ENCODE measurements around the gene SMC1A. TPM values are rescaled to one million over a fixed set of nuclear protein-coding genes. Genes with fewer than 3 reads are reported as not detected.

SMC1A gene
- total RNA-seq, 1 experiment from 2014 or later, result 88.3 TPM

DNA sequence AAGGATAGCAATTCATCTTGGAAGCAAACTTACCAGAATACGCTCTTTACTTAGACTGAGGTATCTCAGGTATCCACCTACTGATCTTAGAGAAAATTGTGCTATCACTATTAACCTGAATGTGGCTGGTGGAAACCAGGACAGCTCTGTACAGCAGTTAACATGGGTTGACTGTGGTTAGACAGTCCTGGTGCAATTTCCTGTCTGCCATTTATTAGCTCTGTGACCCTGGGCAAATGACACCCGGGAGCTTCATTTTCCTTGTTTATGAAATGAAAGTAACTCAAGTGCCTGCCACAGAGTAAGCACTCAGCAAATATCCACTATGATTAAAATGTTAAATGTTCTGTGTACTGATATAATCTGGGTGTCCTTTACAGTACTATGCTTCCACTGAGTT, 60.0 kb downstream of the SMC1A start:
- Histone ChIP-seq H3K36me3 (ENCODE audit: control insufficient read depth in 1 of 2, insufficient read depth in 2 of 2, low read length in 2 of 2) (no peaks in the 10 kb centered on the region), H4K20me1 (ENCODE audit: insufficient read depth) (no peaks in the 10 kb centered on the region), H3K4me2 (ENCODE audit: low read length) (no peak overlapping the region), H3K4me3 (replicated peaks in 1 of 2; ENCODE audit: low read depth in 1 of 2, low read length in 2 of 2) (no peak overlapping the region), H3K9ac (ENCODE audit: low read length) (no peak overlapping the region), H3K27me3 (ENCODE audit: insufficient read depth, low read length) (no peaks in the 10 kb centered on the region), H3K9me3 (ENCODE audit: control insufficient read depth in 1 of 2, insufficient read depth in 1 of 2, low read depth in 1 of 2, low read length in 2 of 2) (no peaks in the 10 kb centered on the region), H3K9me2 (ENCODE audit: insufficient read depth) (no peaks in the 10 kb centered on the region), H3K4me1 (ENCODE audit: control insufficient read depth in 1 of 2, insufficient read depth in 2 of 2, low read length in 2 of 2) (no peaks in the 10 kb centered on the region), H2AFZ (ENCODE audit: low read depth, low read length, poor library complexity, severe bottlenecking) (no peak overlapping the region), H3K27ac (ENCODE audit: low read depth, low read length) (no peak overlapping the region), H3K79me2 (ENCODE audit: insufficient read depth, low read length) (no peaks in the 10 kb centered on the region)
- RAD21 ChIA-PET (ENCODE audit: low non-redundant PET in 1 of 2, low total read pairs in 2 of 2, uncharacterized antibody in 2 of 2, unreplicated experiment in 2 of 2), result no interaction called here
- no TSS peak for BruUV-seq (replicated peaks)
- TF ChIP-seq ZFX (IDR thresholded peaks at IDR 0.05) (no peak), EGR1 (IDR thresholded peaks at IDR 0.05; ENCODE audit: low read depth) (no peak), TCF7L2 (IDR thresholded peaks at IDR 0.05; ENCODE audit: borderline replicate concordance, extremely low read depth, insufficient read depth, insufficient read length) (no peak), SP1 (IDR thresholded peaks at IDR 0.05; ENCODE audit: low read depth) (no peak), ELF1 (IDR thresholded peaks at IDR 0.05; ENCODE audit: borderline replicate concordance, low read depth) (no peak), RAD21 (IDR thresholded peaks at IDR 0.05; ENCODE audit: low read depth) (no peak), CBX3 (IDR thresholded peaks at IDR 0.05; ENCODE audit: low read depth) (no peak), CEBPB (IDR thresholded peaks at IDR 0.05; ENCODE audit: low read depth) (no peak), POLR2A (IDR thresholded peaks at IDR 0.05; ENCODE audit: borderline replicate concordance, extremely low read depth, insufficient read depth, insufficient read length) (no peak), POLR2AphosphoS5 (IDR thresholded peaks at IDR 0.05; ENCODE audit: low read depth, low read length) (no peak), EZH2 (IDR thresholded peaks at IDR 0.05) (no peak), JUND (IDR thresholded peaks at IDR 0.05) (no peak)
- TF ChIP-seq, protein P1, sequence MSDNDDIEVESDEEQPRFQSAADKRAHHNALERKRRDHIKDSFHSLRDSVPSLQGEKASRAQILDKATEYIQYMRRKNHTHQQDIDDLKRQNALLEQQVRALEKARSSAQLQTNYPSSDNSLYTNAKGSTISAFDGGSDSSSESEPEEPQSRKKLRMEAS (IDR thresholded peaks at IDR 0.05), result no peak
- CTCF ChIA-PET, result no interaction called here
- intact Hi-C loops (cut with micrococcal nuclease), result no loop called here
- POLR2A ChIA-PET, result no interaction called here
- ATAC-seq (no peak), DNase-seq (ENCODE audit: low read depth, low spot score) (no peak)

DNA sequence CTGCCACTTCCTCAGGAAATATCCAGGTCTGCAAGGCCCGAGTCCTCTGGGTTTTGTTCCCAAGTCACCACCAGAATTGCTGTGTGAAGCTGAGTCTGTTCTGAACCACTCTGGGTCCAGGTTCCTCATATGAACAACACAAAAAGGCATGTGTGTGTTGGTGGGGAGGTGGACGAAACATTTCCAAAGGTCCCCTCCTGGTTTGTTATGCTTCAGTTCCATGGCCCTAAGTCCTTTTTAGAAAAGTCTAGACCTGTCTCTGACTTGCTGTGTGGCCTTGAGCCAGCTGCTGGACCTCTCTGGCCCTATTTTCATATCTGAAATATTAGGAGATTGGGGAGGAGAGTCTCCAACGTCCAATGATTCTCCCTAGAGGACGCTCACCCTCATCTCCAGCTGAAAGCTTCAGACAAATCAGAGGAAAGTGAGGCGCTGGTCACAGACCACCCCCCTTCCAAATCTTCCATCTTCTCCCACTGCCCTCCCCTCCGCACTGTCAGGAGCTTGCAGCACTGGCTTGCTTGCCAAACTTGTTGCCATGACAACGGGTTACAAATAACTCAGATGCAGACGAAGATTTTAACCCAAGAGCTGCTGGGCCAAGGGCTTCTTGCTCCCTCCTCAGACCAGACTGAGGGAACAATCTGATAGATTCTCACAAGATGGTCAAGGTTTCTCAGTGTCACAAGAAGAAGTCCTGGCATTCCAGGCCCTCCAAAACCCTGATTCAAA, 64.5 kb downstream of the SMC1A start:
- no peak overlapping the region for H3K27ac ChIP-seq (ENCODE audit: low read depth, low read length)
- H3K79me2 ChIP-seq (ENCODE audit: insufficient read depth, low read length), result no peaks in the 10 kb centered on the region
- H3K27me3 ChIP-seq (ENCODE audit: insufficient read depth, low read length), result no peaks in the 10 kb centered on the region
- H3K4me3 ChIP-seq (replicated peaks in 1 of 2; ENCODE audit: low read depth in 1 of 2, low read length in 2 of 2), result no peak overlapping the region
- BruUV-seq (replicated peaks), result no TSS peak
- no peak overlapping the region for H3K4me2 ChIP-seq (ENCODE audit: low read length)
- H3K9me3 ChIP-seq (ENCODE audit: control insufficient read depth in 1 of 2, insufficient read depth in 1 of 2, low read depth in 1 of 2, low read length in 2 of 2), result no peaks in the 10 kb centered on the region
- intact Hi-C loops (cut with micrococcal nuclease), result no loop called here
- ChIA-PET RAD21 (ENCODE audit: low non-redundant PET in 1 of 2, low total read pairs in 2 of 2, uncharacterized antibody in 2 of 2, unreplicated experiment in 2 of 2) (no interaction called here), POLR2A (no interaction called here), CTCF (no interaction called here)
- ATAC-seq (no peak), DNase-seq (ENCODE audit: low read depth, low spot score) (no peak)
- H3K9me2 ChIP-seq (ENCODE audit: insufficient read depth), result no peaks in the 10 kb centered on the region
- no peaks in the 10 kb centered on the region for H3K4me1 ChIP-seq (ENCODE audit: control insufficient read depth in 1 of 2, insufficient read depth in 2 of 2, low read length in 2 of 2)
- H2AFZ ChIP-seq (ENCODE audit: low read depth, low read length, poor library complexity, severe bottlenecking), result no peak overlapping the region
- no peaks in the 10 kb centered on the region for H3K36me3 ChIP-seq (ENCODE audit: control insufficient read depth in 1 of 2, insufficient read depth in 2 of 2, low read length in 2 of 2)
- no peaks in the 10 kb centered on the region for H4K20me1 ChIP-seq (ENCODE audit: insufficient read depth)
- no peak overlapping the region for H3K9ac ChIP-seq (ENCODE audit: low read length)
- TF ChIP-seq ELF1 (IDR thresholded peaks at IDR 0.05; ENCODE audit: borderline replicate concordance, low read depth) (no peak), ZNF274 (IDR thresholded peaks at IDR 0.05; ENCODE audit: low read depth, low read length) (no peak), EZH2 (IDR thresholded peaks at IDR 0.05) (no peak), EZH2phosphoT487 (IDR thresholded peaks at IDR 0.05; ENCODE audit: borderline replicate concordance) (no peak), POLR2AphosphoS5 (IDR thresholded peaks at IDR 0.05; ENCODE audit: low read depth, low read length) (no peak), YY1 (IDR thresholded peaks at IDR 0.05; ENCODE audit: extremely low read depth, insufficient replicate concordance, low read depth, low read length) (no peak), FOSL1 (IDR thresholded peaks at IDR 0.05; ENCODE audit: low read depth) (no peak), POLR2A (IDR thresholded peaks at IDR 0.05; ENCODE audit: borderline replicate concordance, extremely low read depth, insufficient read depth, insufficient read length) (no peak)
- TF ChIP-seq, protein P2, sequence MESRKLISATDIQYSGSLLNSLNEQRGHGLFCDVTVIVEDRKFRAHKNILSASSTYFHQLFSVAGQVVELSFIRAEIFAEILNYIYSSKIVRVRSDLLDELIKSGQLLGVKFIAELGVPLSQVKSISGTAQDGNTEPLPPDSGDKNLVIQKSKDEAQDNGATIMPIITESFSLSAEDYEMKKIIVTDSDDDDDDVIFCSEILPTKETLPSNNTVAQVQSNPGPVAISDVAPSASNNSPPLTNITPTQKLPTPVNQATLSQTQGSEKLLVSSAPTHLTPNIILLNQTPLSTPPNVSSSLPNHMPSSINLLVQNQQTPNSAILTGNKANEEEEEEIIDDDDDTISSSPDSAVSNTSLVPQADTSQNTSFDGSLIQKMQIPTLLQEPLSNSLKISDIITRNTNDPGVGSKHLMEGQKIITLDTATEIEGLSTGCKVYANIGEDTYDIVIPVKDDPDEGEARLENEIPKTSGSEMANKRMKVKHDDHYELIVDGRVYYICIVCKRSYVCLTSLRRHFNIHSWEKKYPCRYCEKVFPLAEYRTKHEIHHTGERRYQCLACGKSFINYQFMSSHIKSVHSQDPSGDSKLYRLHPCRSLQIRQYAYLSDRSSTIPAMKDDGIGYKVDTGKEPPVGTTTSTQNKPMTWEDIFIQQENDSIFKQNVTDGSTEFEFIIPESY (IDR thresholded peaks at IDR 0.05; ENCODE audit: extremely low read depth, insufficient replicate concordance, low read length), result no peak
